SK-N-SH treated with all-trans-retinoic acid at 6 μM for 48 hours (cell line): ENCODE results near the gene ASTN2.

Experiments
- OSR1 ChIP-seq: fragments of 250-450 bp; sonication (Bioruptor Pico); IDR thresholded peaks from 2 replicates; pipeline ENCODE4 v1.8.0; 2022; ENCODE audit warnings: moderate library complexity, mild to moderate bottlenecking, inconsistent platforms
- RARB ChIP-seq: fragments of 250-450 bp; sonication (Bioruptor Pico); IDR thresholded peaks from 2 replicates; pipeline ENCODE4 v1.8.0; 2021; ENCODE audit warnings: mild to moderate bottlenecking, moderate library complexity
- TF ChIP-seq, protein P1 (sequence below): fragments of 250-450 bp; sonication (Bioruptor Pico); IDR thresholded peaks from 2 replicates; pipeline ENCODE4 v1.8.0; 2020; ENCODE audit warnings: mild to moderate bottlenecking, moderate library complexity, borderline replicate concordance

DNA sequence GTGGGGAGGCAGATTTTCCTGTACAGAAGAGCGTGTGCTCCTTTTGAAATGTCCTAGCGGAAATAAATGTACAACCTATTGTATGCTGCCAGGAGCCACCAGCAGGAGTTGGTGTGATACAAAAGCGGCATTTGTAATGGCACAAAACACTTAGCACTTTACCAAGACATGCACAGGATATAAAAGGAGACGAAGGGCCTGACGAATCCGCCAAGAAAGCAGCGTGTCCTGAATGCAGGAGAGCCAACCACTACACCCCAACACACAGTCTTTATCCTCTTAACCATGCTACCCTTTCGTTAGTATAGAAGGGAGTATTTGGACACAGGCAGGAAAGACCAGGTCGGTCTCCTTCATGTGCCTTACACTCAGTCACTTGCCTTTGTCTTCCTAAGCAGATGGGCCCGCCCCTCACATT, 509.7 kb downstream of the ASTN2 start:
- TF ChIP-seq, protein P1, sequence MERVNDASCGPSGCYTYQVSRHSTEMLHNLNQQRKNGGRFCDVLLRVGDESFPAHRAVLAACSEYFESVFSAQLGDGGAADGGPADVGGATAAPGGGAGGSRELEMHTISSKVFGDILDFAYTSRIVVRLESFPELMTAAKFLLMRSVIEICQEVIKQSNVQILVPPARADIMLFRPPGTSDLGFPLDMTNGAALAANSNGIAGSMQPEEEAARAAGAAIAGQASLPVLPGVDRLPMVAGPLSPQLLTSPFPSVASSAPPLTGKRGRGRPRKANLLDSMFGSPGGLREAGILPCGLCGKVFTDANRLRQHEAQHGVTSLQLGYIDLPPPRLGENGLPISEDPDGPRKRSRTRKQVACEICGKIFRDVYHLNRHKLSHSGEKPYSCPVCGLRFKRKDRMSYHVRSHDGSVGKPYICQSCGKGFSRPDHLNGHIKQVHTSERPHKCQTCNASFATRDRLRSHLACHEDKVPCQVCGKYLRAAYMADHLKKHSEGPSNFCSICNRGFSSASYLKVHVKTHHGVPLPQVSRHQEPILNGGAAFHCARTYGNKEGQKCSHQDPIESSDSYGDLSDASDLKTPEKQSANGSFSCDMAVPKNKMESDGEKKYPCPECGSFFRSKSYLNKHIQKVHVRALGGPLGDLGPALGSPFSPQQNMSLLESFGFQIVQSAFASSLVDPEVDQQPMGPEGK (CRISPR knock-in tag): no peak
- no peak for TF ChIP-seq OSR1 (CRISPR knock-in tag)
- no peak for TF ChIP-seq RARB (CRISPR knock-in tag)
